Tibial nerve (tissue), 4 donors: ENCODE data around the gene TBX1.
A peak's percentile ranks its signal among the peaks of the same experiment; 100 is the strongest.

Source experiments
- CTCF ChIP-seq, 5 experiments: fragments of 200-600 bp in 3 of 5; fragments of 450-650 bp in 2 of 5; sonication (generic) in 3 of 5; IDR thresholded peaks; one replicate each; pipeline ENCODE4 v1.5.1; 2016 to 2019; ENCODE audit warnings: antibody characterized with exemption in 5 of 5, mild to moderate bottlenecking in 3 of 5, moderate library complexity in 2 of 5
- EP300 ChIP-seq, 2 donors: sonication (generic); formaldehyde crosslinking; IDR thresholded peaks; one replicate each; pipeline ENCODE4 v1.6.1; 2017; ENCODE audit warnings: antibody characterized with exemption in 2 of 2, mild to moderate bottlenecking in 1 of 2
- POLR2A ChIP-seq, 2 donors: fragments of 450-650 bp; IDR thresholded peaks; one replicate each; pipeline ENCODE4 v1.6.1; 2017; ENCODE audit warnings: antibody characterized with exemption in 2 of 2, mild to moderate bottlenecking in 2 of 2, moderate library complexity in 2 of 2

- TF ChIP-seq CTCF (IDR thresholded peaks at IDR 0.05) (peak; percentile 92 to 99 (median 96)), POLR2A (IDR thresholded peaks at IDR 0.05) (no peak), EP300 (IDR thresholded peaks at IDR 0.05) (no peak)
Observed at GRCh38 chr22:19730655-19731360, 29.8 kb upstream of the TBX1 start.
